ENCODE measurements around the gene ZFYVE21. TPM values are rescaled to one million over a fixed set of nuclear protein-coding genes. Genes with fewer than 3 reads are reported as not detected.

Gene ZFYVE21
- total RNA-seq, 1 experiment from 2014 or later = 59.7 TPM

DNA sequence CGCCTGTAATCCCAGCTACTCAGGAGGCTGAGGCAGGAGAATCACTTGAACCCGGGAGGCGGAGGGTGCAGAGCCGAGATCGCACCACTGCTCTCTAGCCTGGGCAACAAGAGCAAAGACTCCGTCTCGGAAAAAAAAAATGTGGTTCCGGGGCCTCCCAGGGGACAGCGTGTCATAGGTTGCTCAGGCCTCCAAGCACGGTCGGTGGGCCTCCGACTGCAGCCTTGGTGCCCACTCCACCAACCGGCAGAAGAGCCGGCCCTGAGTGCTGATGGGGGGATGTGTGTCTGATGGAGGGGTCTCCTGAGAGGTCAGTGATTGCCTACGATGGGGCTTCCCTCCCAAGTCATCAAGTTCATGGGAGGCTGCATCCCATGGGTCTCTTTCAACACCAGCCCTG lies 15.9 kb downstream of the ZFYVE21 start (continued):
- TF ChIP-seq, protein P1, sequence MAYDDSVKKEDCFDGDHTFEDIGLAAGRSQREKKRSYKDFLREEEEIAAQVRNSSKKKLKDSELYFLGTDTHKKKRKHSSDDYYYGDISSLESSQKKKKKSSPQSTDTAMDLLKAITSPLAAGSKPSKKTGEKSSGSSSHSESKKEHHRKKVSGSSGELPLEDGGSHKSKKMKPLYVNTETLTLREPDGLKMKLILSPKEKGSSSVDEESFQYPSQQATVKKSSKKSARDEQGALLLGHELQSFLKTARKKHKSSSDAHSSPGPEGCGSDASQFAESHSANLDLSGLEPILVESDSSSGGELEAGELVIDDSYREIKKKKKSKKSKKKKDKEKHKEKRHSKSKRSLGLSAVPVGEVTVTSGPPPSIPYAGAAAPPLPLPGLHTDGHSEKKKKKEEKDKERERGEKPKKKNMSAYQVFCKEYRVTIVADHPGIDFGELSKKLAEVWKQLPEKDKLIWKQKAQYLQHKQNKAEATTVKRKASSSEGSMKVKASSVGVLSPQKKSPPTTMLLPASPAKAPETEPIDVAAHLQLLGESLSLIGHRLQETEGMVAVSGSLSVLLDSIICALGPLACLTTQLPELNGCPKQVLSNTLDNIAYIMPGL (CRISPR knock-in tag; IDR thresholded peaks at IDR 0.05) = no peak
- TF ChIP-seq FOXP1 (CRISPR knock-in tag; IDR thresholded peaks at IDR 0.05; ENCODE audit: borderline replicate concordance) = no peak
- TF ChIP-seq, protein P2, sequence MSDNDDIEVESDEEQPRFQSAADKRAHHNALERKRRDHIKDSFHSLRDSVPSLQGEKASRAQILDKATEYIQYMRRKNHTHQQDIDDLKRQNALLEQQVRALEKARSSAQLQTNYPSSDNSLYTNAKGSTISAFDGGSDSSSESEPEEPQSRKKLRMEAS (CRISPR knock-in tag; IDR thresholded peaks at IDR 0.05) = no peak
- no peak for TF ChIP-seq TP53 (CRISPR knock-in tag; IDR thresholded peaks at IDR 0.05)
- TF ChIP-seq, protein P3, sequence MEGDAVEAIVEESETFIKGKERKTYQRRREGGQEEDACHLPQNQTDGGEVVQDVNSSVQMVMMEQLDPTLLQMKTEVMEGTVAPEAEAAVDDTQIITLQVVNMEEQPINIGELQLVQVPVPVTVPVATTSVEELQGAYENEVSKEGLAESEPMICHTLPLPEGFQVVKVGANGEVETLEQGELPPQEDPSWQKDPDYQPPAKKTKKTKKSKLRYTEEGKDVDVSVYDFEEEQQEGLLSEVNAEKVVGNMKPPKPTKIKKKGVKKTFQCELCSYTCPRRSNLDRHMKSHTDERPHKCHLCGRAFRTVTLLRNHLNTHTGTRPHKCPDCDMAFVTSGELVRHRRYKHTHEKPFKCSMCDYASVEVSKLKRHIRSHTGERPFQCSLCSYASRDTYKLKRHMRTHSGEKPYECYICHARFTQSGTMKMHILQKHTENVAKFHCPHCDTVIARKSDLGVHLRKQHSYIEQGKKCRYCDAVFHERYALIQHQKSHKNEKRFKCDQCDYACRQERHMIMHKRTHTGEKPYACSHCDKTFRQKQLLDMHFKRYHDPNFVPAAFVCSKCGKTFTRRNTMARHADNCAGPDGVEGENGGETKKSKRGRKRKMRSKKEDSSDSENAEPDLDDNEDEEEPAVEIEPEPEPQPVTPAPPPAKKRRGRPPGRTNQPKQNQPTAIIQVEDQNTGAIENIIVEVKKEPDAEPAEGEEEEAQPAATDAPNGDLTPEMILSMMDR (IDR thresholded peaks at IDR 0.05) = no peak
- TF ChIP-seq NR3C1 (CRISPR knock-in tag; conservative IDR thresholded peaks at IDR 0.05; ENCODE audit: low read depth) = no peak

DNA sequence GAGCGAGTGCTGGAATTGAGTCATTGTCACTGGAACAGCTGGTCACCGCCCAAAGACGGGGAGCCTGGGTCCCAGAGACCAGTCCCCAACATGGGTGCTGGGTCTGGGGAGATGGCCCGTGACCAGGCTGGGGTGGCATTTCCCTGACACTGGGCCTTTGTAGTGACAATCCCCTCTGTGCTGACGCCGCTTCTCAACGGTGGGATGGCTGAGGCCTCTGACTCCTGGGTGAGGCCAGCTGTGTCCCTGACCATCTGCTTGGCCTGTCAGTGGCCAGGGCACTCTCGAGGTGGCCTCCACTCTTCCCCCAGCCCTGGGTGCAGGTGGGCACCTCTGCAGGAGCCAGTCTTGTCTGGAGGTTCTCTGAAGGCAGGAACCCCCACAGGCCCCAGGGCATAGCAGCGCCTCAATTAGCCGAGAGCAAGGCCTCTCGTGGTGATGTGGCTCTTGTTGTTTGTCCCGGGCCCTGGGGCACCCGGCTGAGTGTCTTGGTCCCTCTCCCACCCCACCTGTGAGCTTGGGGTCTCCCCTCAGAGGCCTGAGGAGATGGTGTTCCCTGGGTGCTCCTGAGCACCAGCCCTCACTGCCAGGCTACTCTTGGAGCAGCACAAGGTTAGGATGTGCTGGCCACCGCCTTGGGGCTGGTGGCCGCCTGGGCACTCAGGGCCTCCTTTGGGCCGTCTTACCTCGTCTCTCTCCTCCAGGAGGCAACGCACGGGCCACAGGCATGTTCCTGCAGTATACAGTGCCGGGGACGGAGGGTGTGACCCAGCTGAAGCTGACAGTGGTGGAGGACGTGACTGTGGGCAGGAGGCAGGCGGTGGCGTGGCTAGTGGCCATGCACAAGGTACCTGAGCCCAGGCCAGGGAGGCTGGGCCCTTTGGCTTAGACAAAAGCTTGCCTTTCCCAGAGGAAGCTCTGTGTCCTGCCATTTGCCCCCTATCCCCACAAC lies 16.6 kb downstream of the ZFYVE21 start:
- DNase-seq (ENCODE audit: low spot score) = no peak
- POLR2A ChIA-PET = interaction anchor here (0.5 kb wide), 1 partner anchor 136 kb away, joined by 3 read pairs; no protein-coding TSS in a partner anchor
- H3K4me3 Mint-ChIP-seq = no peak overlapping the region
- no peak overlapping the region for H3K27ac Mint-ChIP-seq
- H3K4me1 Mint-ChIP-seq = no peaks in the 10 kb centered on the region
- no peak for ATAC-seq
- no peaks in the 10 kb centered on the region for H3K9me3 Mint-ChIP-seq
- no peaks in the 10 kb centered on the region for H3K27me3 Mint-ChIP-seq (ENCODE audit: low read depth)
- TF ChIP-seq NFE2L1 (CRISPR knock-in tag; IDR thresholded peaks at IDR 0.05) = no peak
- H3K36me3 Mint-ChIP-seq = peaks cover 20% of the 10 kb centered on the region
- CTCF ChIA-PET = interaction anchor here (1.1 kb wide), 1 partner anchor 17 kb away, joined by 3 read pairs; the partner anchor contains the start of genes XRCC3 and ZFYVE21

DNA sequence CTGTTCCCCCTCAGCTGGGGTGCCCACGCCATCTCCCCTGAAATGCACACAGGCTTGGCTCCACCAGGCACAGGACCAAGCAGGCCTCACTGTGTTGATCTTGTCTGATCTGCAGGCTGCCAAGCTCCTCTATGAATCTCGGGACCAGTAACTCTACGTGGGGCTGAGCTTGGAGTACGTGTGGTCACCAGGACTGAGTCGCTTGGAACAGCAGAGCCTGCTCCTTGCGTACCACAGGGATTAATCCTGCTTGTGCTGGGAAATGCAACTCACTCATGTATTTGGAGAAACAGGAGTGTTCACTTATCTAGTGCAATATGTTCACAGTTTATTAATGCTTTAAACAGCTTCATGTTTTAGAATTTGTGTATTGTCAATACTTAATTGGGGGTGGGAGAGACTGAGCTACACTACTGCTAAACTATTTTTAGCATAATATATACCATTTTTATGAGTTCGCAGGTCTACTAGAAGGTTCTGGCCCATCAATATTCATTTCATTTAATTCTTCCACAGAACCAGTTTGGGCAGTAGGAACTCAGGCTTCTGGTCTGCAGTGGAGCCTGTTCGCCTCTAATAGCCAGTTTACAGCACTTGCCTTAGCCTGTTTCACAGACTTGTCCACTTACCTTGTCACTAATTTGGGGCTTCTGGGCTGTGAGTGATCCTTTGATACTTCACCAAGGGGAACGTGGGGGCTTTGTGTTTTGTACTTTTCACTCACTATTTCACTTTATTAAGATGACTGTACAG lies 17.4 kb downstream of the ZFYVE21 start:
- Mint-ChIP-seq H3K4me1 (no peaks in the 10 kb centered on the region), H3K36me3 (peaks cover 20% of the 10 kb centered on the region), H3K27me3 (ENCODE audit: low read depth) (no peaks in the 10 kb centered on the region), H3K4me3 (no peak overlapping the region), H3K9me3 (no peaks in the 10 kb centered on the region), H3K27ac (peak overlapping the region; percentile 14; the same call in 1 of the 2 replicates)
- DNase-seq (ENCODE audit: low spot score) (no peak), ATAC-seq (no peak)
- CTCF ChIA-PET = interaction anchor here (1.1 to 1.2 kb wide), 2 partner anchors 18 to 168 kb away, joined by 3 read pairs; partner anchors contain the start of genes XRCC3 and ZFYVE21
- POLR2A ChIA-PET = no interaction called here
- TF ChIP-seq GABPB1 (CRISPR knock-in tag; IDR thresholded peaks at IDR 0.05) (no peak), ETV6 (CRISPR knock-in tag; IDR thresholded peaks at IDR 0.05) (no peak), ZBTB21 (CRISPR knock-in tag; IDR thresholded peaks at IDR 0.05; ENCODE audit: borderline replicate concordance) (no peak), ZNF263 (CRISPR knock-in tag; IDR thresholded peaks at IDR 0.05; ENCODE audit: low read depth) (no peak), FOXK1 (CRISPR knock-in tag; IDR thresholded peaks at IDR 0.05) (no peak), JUN (CRISPR knock-in tag; IDR thresholded peaks at IDR 0.05) (no peak), CBFB (CRISPR knock-in tag; IDR thresholded peaks at IDR 0.05; ENCODE audit: low read depth) (no peak), SMAD3 (CRISPR knock-in tag; IDR thresholded peaks at IDR 0.05; ENCODE audit: borderline replicate concordance) (no peak), ZNF396 (CRISPR knock-in tag; IDR thresholded peaks at IDR 0.05; ENCODE audit: borderline replicate concordance) (no peak), OVOL2 (CRISPR knock-in tag; IDR thresholded peaks at IDR 0.05; ENCODE audit: borderline replicate concordance) (no peak), GTF2I (CRISPR knock-in tag; conservative IDR thresholded peaks at IDR 0.05) (no peak)
- TF ChIP-seq, protein P4, sequence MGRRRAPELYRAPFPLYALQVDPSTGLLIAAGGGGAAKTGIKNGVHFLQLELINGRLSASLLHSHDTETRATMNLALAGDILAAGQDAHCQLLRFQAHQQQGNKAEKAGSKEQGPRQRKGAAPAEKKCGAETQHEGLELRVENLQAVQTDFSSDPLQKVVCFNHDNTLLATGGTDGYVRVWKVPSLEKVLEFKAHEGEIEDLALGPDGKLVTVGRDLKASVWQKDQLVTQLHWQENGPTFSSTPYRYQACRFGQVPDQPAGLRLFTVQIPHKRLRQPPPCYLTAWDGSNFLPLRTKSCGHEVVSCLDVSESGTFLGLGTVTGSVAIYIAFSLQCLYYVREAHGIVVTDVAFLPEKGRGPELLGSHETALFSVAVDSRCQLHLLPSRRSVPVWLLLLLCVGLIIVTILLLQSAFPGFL (CRISPR knock-in tag; IDR thresholded peaks at IDR 0.05; ENCODE audit: borderline replicate concordance) = no peak
- TF ChIP-seq, protein P5, sequence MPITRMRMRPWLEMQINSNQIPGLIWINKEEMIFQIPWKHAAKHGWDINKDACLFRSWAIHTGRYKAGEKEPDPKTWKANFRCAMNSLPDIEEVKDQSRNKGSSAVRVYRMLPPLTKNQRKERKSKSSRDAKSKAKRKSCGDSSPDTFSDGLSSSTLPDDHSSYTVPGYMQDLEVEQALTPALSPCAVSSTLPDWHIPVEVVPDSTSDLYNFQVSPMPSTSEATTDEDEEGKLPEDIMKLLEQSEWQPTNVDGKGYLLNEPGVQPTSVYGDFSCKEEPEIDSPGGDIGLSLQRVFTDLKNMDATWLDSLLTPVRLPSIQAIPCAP (CRISPR knock-in tag; IDR thresholded peaks at IDR 0.05) = no peak
- TF ChIP-seq, protein P6, sequence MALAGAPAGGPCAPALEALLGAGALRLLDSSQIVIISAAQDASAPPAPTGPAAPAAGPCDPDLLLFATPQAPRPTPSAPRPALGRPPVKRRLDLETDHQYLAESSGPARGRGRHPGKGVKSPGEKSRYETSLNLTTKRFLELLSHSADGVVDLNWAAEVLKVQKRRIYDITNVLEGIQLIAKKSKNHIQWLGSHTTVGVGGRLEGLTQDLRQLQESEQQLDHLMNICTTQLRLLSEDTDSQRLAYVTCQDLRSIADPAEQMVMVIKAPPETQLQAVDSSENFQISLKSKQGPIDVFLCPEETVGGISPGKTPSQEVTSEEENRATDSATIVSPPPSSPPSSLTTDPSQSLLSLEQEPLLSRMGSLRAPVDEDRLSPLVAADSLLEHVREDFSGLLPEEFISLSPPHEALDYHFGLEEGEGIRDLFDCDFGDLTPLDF (CRISPR knock-in tag; IDR thresholded peaks at IDR 0.05) = no peak
- TF ChIP-seq, protein P3 (IDR thresholded peaks at IDR 0.05) = no peak
